ENCODE data around the gene EHBP1.

Gene EHBP1

DNA sequence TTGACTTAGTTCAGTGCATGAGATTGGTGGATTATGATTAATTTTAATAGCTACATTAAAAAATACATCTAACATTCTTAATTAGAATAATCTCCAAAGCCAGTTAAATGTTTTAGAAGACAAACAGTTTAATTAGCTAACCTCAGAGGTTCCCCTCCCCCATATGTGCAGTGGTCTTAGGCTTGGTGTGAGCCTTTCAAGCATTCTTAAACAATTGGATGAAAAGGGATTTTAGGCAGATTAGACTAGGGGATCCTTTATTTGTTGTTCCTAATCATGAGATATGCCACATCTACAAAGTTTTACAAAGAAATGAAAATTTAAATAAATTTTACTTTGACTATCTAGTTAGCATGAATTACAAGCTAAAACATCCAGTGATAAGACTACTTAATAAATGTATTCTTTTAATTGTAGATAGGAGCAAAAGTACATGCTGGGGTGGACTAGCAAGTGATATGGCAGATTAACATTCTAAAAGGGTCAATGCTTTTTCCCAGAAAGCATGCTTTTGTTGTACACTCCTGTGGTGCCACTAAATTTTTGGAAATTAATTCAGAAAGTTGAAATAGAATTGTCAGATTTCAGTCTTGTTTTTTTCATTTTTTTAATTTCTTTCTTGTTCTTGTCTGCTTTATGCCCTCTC, 302.4 kb downstream of the EHBP1 start:
- Histone ChIP-seq H3K79me2 (ENCODE audit: insufficient read depth, low read depth) (no peaks in the 10 kb centered on the region), H3K4me1 (ENCODE audit: low read depth, poor library complexity, severe bottlenecking) (no peaks in the 10 kb centered on the region), H3K9ac (no peak overlapping the region), H3K27me3 (ENCODE audit: insufficient read depth, low read depth) (no peaks in the 10 kb centered on the region), H3K36me3 (ENCODE audit: insufficient read depth) (no peaks in the 10 kb centered on the region), H3K4me3 (IDR thresholded peaks at IDR 0.05; ENCODE audit: insufficient read depth, low read depth, low read length) (no peak overlapping the region), H3K27ac (no peak overlapping the region), H2AFZ (ENCODE audit: low read depth) (no peak overlapping the region), H3K4me2 (no peak overlapping the region), H4K20me1 (ENCODE audit: insufficient read depth) (no peaks in the 10 kb centered on the region)
- TF ChIP-seq, protein P1, sequence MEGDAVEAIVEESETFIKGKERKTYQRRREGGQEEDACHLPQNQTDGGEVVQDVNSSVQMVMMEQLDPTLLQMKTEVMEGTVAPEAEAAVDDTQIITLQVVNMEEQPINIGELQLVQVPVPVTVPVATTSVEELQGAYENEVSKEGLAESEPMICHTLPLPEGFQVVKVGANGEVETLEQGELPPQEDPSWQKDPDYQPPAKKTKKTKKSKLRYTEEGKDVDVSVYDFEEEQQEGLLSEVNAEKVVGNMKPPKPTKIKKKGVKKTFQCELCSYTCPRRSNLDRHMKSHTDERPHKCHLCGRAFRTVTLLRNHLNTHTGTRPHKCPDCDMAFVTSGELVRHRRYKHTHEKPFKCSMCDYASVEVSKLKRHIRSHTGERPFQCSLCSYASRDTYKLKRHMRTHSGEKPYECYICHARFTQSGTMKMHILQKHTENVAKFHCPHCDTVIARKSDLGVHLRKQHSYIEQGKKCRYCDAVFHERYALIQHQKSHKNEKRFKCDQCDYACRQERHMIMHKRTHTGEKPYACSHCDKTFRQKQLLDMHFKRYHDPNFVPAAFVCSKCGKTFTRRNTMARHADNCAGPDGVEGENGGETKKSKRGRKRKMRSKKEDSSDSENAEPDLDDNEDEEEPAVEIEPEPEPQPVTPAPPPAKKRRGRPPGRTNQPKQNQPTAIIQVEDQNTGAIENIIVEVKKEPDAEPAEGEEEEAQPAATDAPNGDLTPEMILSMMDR (conservative IDR thresholded peaks at IDR 0.05; ENCODE audit: low read depth, low read length), result no peak

DNA sequence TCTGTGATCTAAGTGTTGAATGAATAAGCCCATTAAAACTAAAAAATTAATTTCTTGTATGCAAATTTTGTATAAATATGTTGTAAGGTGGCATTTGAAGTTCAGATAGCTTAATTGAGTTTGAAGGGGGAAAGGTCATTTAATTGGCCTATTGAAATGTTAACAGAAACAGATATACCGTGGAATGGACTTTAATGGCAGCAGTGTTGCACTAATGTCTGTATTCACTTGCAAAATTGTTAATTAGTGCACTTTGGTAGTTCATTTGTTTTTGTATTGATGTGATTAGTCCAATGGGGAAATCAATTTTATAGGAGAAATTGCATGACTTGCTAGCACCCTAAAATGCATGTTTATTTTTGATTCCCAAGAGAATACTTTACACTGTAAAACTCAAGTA, 303.3 kb downstream of the EHBP1 start:
- Histone ChIP-seq H3K4me3 (IDR thresholded peaks at IDR 0.05; ENCODE audit: insufficient read depth, low read depth, low read length) (no peak overlapping the region), H3K27me3 (ENCODE audit: insufficient read depth, low read depth) (no peaks in the 10 kb centered on the region), H2AFZ (ENCODE audit: low read depth) (no peak overlapping the region)

DNA sequence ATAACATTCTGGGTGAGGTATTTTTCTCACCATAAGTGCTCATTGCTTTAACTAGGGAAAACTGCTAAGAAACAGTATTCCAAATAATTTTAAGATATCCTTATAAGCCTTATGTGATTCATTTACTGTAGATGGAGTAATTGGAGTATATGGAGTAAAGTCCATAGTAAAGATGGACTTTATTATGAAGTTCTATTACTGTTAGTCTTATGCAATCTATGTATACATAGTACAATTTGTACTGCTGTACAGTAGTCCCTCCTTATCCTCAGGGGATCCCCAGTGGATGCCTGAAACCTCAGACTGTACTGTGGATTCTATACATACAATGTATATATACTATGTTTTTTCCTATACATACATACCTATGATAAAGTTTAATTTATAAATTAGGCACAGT, 304.0 kb downstream of the EHBP1 start:
- no peaks in the 10 kb centered on the region for H4K20me1 ChIP-seq (ENCODE audit: insufficient read depth)
- H3K4me2 ChIP-seq, result no peak overlapping the region

More for the DNA sequence above, 303.3 kb downstream of the EHBP1 start:
- Histone ChIP-seq H3K4me1 (ENCODE audit: low read depth, poor library complexity, severe bottlenecking) (no peaks in the 10 kb centered on the region), H3K79me2 (ENCODE audit: insufficient read depth, low read depth) (no peaks in the 10 kb centered on the region), H3K36me3 (ENCODE audit: insufficient read depth) (no peaks in the 10 kb centered on the region), H3K9ac (no peak overlapping the region), H3K4me2 (no peak overlapping the region), H3K27ac (no peak overlapping the region), H4K20me1 (ENCODE audit: insufficient read depth) (no peaks in the 10 kb centered on the region)
- TF ChIP-seq, protein P1 (conservative IDR thresholded peaks at IDR 0.05; ENCODE audit: low read depth, low read length), result no peak

DNA sequence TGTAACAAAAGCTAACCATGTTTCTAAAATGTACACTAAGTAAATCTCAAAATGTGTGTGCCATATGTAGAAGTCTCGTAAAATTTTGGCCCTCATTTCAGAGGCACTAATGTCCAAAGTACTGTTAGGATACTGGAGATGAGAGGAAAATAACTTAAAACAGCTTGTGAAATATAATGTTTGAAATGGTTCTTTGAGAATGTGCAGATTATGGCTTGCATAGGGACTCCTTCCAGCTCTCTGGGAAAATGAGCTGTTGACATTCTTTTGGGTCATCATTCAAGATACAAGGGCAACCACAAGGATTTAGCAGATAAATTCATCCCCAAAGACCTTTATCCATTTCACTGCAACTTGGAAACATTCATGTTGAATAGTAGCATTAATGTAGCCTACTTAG, 307.0 kb downstream of the EHBP1 start:
- Histone ChIP-seq H3K4me1 (ENCODE audit: low read depth, poor library complexity, severe bottlenecking) (no peaks in the 10 kb centered on the region), H3K27me3 (ENCODE audit: insufficient read depth, low read depth) (no peaks in the 10 kb centered on the region), H3K9ac (no peak overlapping the region), H3K27ac (no peak overlapping the region), H3K79me2 (ENCODE audit: insufficient read depth, low read depth) (no peaks in the 10 kb centered on the region), H3K4me3 (IDR thresholded peaks at IDR 0.05; ENCODE audit: insufficient read depth, low read depth, low read length) (no peak overlapping the region), H2AFZ (ENCODE audit: low read depth) (no peak overlapping the region), H3K36me3 (ENCODE audit: insufficient read depth) (no peaks in the 10 kb centered on the region), H4K20me1 (ENCODE audit: insufficient read depth) (no peaks in the 10 kb centered on the region), H3K4me2 (no peak overlapping the region)
- TF ChIP-seq, protein P1 (conservative IDR thresholded peaks at IDR 0.05; ENCODE audit: low read depth, low read length), result no peak

More for the DNA sequence above, 304.0 kb downstream of the EHBP1 start:
- Histone ChIP-seq H3K27me3 (ENCODE audit: insufficient read depth, low read depth) (no peaks in the 10 kb centered on the region), H3K4me1 (ENCODE audit: low read depth, poor library complexity, severe bottlenecking) (no peaks in the 10 kb centered on the region), H3K27ac (no peak overlapping the region), H3K36me3 (ENCODE audit: insufficient read depth) (no peaks in the 10 kb centered on the region), H3K9ac (no peak overlapping the region), H3K79me2 (ENCODE audit: insufficient read depth, low read depth) (no peaks in the 10 kb centered on the region), H3K4me3 (IDR thresholded peaks at IDR 0.05; ENCODE audit: insufficient read depth, low read depth, low read length) (no peak overlapping the region), H2AFZ (ENCODE audit: low read depth) (no peak overlapping the region)
- TF ChIP-seq, protein P1 (conservative IDR thresholded peaks at IDR 0.05; ENCODE audit: low read depth, low read length), result no peak

Measured in KMS-11 (cell line).